GM19467 (cell line): ENCODE data around the gene TM6SF1.
"Not testable (repeated sequence)": the region's sequence is repeated elsewhere in the genome, so short reads cannot be mapped to it uniquely, and the experiment has no call there.

Source experiments
- ATAC-seq: cut with Tn5 transposase; IDR thresholded peaks from one replicate; pipeline ENCODE4 v1.9.1; 2021; ENCODE audit warnings: mild to moderate bottlenecking, moderate library complexity; ENCODE audit not compliant: unreplicated experiment

TM6SF1 gene

GRCh38 chr15:83106994-83107840, at the start of gene TM6SF1:
Gene TM6SF1 (plus strand): TSS chr15:83107645. CDS start chr15:83107681, 36 bp downstream.
- ATAC-seq: no peak

GRCh38 chr15:83057696-83058376, 49.6 kb upstream of the TM6SF1 start:
- no peak for ATAC-seq

GRCh38 chr15:83061680-83062079, 45.8 kb upstream of the TM6SF1 start:
- no peak for ATAC-seq

- no peak for ATAC-seq
Measured at GRCh38 chr15:83062768-83063180, 44.7 kb upstream of the TM6SF1 start.

- no peak for ATAC-seq
Measured at GRCh38 chr15:83063551-83063950, 43.9 kb upstream of the TM6SF1 start.

- no peak for ATAC-seq
Measured at GRCh38 chr15:83064859-83065258, 42.6 kb upstream of the TM6SF1 start.

GRCh38 chr15:83065431-83065830, 42.0 kb upstream of the TM6SF1 start:
- no peak for ATAC-seq

GRCh38 chr15:83066034-83066733, 41.3 kb upstream of the TM6SF1 start:
- ATAC-seq: no peak

GRCh38 chr15:83066734-83067637, 40.5 kb upstream of the TM6SF1 start, which contains the start of gene BTBD1:
Gene BTBD1 (minus strand): TSS chr15:83067252. CDS start chr15:83067151, 101 bp downstream.
- peak; percentile 86 for ATAC-seq

- no peak for ATAC-seq
Measured at GRCh38 chr15:83067638-83067962, 39.8 kb upstream of the TM6SF1 start.

GRCh38 chr15:83068054-83068453, 39.4 kb upstream of the TM6SF1 start:
- ATAC-seq: no peak

- ATAC-seq: not testable (repeated sequence)
Measured at GRCh38 chr15:83069211-83069642, 38.2 kb upstream of the TM6SF1 start.

- no peak for ATAC-seq
Measured at GRCh38 chr15:83077491-83078230, 29.8 kb upstream of the TM6SF1 start.

- ATAC-seq: no peak
Measured at GRCh38 chr15:83078712-83079111, 28.7 kb upstream of the TM6SF1 start.

GRCh38 chr15:83081256-83082014, 26.0 kb upstream of the TM6SF1 start:
- ATAC-seq: no peak

- no peak for ATAC-seq
Measured at GRCh38 chr15:83082730-83083386, 24.6 kb upstream of the TM6SF1 start.

- not testable (repeated sequence) for ATAC-seq
Measured at GRCh38 chr15:83085461-83085860, 22.0 kb upstream of the TM6SF1 start.

GRCh38 chr15:83085864-83086552, 21.4 kb upstream of the TM6SF1 start:
- not testable (repeated sequence) for ATAC-seq
